Activated CD8-positive, alpha-beta T cell treated with anti-CD3 and anti-CD28 coated beads, Interleukin-2, amount 10 ng/mL, durations not matched to agents 7 days and 5 days (primary cell): ENCODE measurements around the gene NOX5. TPM values are rescaled to one million over a fixed set of nuclear protein-coding genes. Genes with fewer than 3 reads are reported as not detected.
"Not testable (repeated sequence)": the region's sequence is repeated elsewhere in the genome, so short reads cannot be mapped to it uniquely, and the experiment has no call there.

Experiments used
- ATAC-seq: fragments of 150-1000 bp; cut with Tn5 transposase; one replicate; pipeline ENCODE4 v1.10.0; 2021; ENCODE audit warnings: moderate library complexity
- CTCF ChIA-PET: fragments of 350-600 bp; sonication (Branson Sonifier 250); formaldehyde crosslinking; loops from one replicate; lab custom pipeline; 2021; ENCODE audit warnings: antibody characterized with exemption; lab: Charles Lee
- POLR2A ChIA-PET: fragments of 350-600 bp; sonication (Branson Sonifier 250); formaldehyde crosslinking; loops from one replicate; lab custom pipeline; 2021; ENCODE audit warnings: antibody characterized with exemption; lab: Charles Lee
- DNase-seq: peaks from one replicate; pipeline ENCODE4 v3.0.0-alpha.2; 2020
- H3K27ac Mint-ChIP-seq: one replicate; pipeline ENCODE4 v1.8.0; 2021; ENCODE audit warnings: mild to moderate bottlenecking, mixed read lengths
- H3K27me3 Mint-ChIP-seq: one replicate; pipeline ENCODE4 v1.8.0; 2021; ENCODE audit warnings: low read depth, mixed read lengths
- H3K36me3 Mint-ChIP-seq: one replicate; pipeline ENCODE4 v1.8.0; 2021; ENCODE audit warnings: low read depth, mixed read lengths
- H3K4me1 Mint-ChIP-seq: one replicate; pipeline ENCODE4 v1.8.0; 2021; ENCODE audit warnings: low read depth, mixed read lengths
- H3K4me3 Mint-ChIP-seq: one replicate; pipeline ENCODE4 v1.8.0; 2021; ENCODE audit warnings: mild to moderate bottlenecking, mixed read lengths
- H3K9me3 Mint-ChIP-seq: one replicate; pipeline ENCODE4 v1.8.0; 2022; ENCODE audit warnings: mixed read lengths; ENCODE audit not compliant: insufficient read depth
- total RNA-seq, 2 experiments: library from RNA; stranded (reverse); gene quantifications; one replicate each; pipeline ENCODE4 v1.2.3, GENCODE V29; 2021

The NOX5 gene
- total RNA-seq, 2 experiments from 2014 or later: not detected

DNA sequence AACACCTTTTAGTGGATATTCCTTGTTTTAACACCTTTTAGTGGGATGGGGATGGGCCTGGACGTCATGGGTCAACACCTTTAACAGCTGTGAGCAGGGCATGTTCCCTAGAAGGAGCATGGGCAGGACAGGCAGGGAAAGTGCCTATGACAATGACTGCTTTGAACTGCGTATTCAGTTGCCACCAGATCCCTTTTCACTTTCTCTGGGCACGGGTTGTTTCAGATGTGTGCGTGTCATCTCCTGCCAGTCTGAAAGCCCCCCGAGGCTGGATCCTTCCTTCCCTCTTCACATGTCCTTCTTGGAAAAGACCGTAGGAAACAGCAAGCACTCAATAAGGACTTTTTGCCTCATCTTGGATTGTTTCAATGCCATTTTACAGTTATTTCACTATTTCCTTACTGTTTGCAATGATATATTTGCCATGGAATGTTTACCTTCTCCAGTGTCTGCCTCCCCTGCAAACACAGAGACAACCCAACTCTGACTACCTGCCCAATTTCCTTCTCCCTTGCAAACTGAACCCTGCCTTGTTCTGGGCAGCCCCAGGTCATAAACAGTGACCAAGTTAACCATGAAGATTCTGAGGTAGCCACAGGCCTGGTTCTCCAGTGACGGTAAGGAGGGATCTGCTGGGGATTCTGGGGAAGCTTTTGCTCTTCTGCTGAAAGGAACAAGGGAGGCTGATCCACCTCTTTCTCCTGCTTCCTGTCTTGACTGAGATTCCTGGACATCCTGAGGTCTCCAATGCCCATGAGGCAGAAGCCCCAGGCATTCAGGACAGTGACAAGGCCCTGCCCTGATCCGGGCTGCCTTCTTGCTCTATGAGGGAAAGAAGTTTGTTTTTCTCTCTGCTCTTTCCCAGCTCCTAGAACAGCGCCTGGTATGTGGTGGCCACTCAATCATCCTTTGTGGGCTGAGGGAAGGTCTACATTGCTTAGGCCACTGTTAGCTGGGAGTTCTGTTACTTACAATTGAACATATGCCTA is 51.8 kb downstream of the NOX5 start:
- Mint-ChIP-seq H3K9me3 (no peaks in the 10 kb centered on the region), H3K27me3 (peaks cover 12% of the 10 kb centered on the region), H3K4me3 (no peak overlapping the region), H3K4me1 (peaks cover 3% of the 10 kb centered on the region), H3K36me3 (no peaks in the 10 kb centered on the region), H3K27ac (no peak overlapping the region)
- DNase-seq (no peak), ATAC-seq (no peak)
- POLR2A ChIA-PET: no interaction called here
- CTCF ChIA-PET: interaction anchor here (1.7 kb wide), 1 partner anchor 329 kb away, joined by 5 read pairs; no protein-coding TSS in a partner anchor

- POLR2A ChIA-PET: no interaction called here
- H3K27me3 Mint-ChIP-seq: peaks cover 22% of the 10 kb centered on the region
- no peak overlapping the region for H3K4me3 Mint-ChIP-seq
- H3K27ac Mint-ChIP-seq: no peak overlapping the region
- no peak for ATAC-seq
- no peaks in the 10 kb centered on the region for H3K4me1 Mint-ChIP-seq
- DNase-seq: no peak
- H3K36me3 Mint-ChIP-seq: no peaks in the 10 kb centered on the region
- CTCF ChIA-PET: interaction anchor here (0.8 to 1.7 kb wide), 3 partner anchors 8 to 328 kb away, joined by 4 to 6 read pairs (median 5); no protein-coding TSS in a partner anchor
- H3K9me3 Mint-ChIP-seq: no peaks in the 10 kb centered on the region
These were observed 52.8 kb downstream of the NOX5 start for GRCh38 chr15:69067296-69067695.

GRCh38 chr15:69068157-69068556 is 53.7 kb downstream of the NOX5 start:
- Mint-ChIP-seq H3K27ac (no peak overlapping the region), H3K9me3 (no peaks in the 10 kb centered on the region), H3K27me3 (peaks cover 26% of the 10 kb centered on the region), H3K4me3 (no peak overlapping the region), H3K36me3 (no peaks in the 10 kb centered on the region), H3K4me1 (no peaks in the 10 kb centered on the region)
- ATAC-seq: no peak
- ChIA-PET CTCF (interaction anchor here (0.8 to 1.7 kb wide), 5 partner anchors 8 to 327 kb away, joined by 3 to 6 read pairs (median 4); no protein-coding TSS in a partner anchor), POLR2A (no interaction called here)
- DNase-seq: no peak

DNA sequence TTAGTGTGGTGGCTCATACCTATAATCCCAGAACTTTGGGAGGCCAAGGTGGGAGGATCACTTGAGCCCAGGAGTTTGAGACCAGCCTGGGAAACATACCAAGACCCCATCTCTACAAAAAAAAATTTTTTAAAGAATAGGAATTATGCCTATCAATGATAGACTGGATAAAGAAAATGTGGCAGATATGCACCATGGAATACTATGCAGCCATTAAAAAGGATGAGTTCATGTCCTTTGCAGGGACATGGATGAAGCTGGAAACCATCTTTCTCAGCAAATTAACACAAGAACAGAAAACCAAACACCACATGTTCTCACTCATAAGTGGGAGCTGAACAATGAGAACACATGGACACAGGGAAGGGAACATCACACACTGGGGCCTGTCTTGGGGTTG is 54.8 kb downstream of the NOX5 start:
- CTCF ChIA-PET, H3K9me3 Mint-ChIP-seq, ATAC-seq, DNase-seq, H3K27ac Mint-ChIP-seq, POLR2A ChIA-PET, H3K4me1 Mint-ChIP-seq, H3K4me3 Mint-ChIP-seq, H3K36me3 Mint-ChIP-seq: not testable (repeated sequence)
- peaks cover 37% of the 10 kb centered on the region for H3K27me3 Mint-ChIP-seq

DNA sequence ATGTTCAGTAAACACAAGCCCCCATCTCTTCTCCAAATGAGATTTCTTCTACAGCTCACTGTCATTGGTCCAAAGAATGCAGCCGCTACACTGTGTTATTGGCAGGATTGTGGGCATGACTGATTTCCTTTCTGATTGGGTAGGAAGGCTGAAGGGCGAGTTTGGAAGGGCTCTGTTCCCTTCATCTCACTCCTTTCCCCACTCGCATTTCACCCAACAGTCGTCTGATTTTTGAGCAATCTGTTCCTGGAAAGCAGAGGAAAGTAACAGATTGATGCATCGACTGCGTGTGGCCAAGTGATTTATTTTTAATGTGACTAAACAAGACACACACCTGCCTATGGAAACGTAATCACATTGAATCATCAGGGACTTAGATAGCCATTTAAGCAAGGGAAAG is 55.5 kb downstream of the NOX5 start:
- H3K9me3 Mint-ChIP-seq: no peaks in the 10 kb centered on the region
- no peak for DNase-seq
- no peak for ATAC-seq
- H3K27me3 Mint-ChIP-seq: peaks cover 43% of the 10 kb centered on the region
- POLR2A ChIA-PET: no interaction called here
- no peak overlapping the region for H3K27ac Mint-ChIP-seq
- H3K36me3 Mint-ChIP-seq: no peaks in the 10 kb centered on the region
- H3K4me3 Mint-ChIP-seq: no peak overlapping the region
- H3K4me1 Mint-ChIP-seq: no peaks in the 10 kb centered on the region
- CTCF ChIA-PET: no interaction called here

DNA sequence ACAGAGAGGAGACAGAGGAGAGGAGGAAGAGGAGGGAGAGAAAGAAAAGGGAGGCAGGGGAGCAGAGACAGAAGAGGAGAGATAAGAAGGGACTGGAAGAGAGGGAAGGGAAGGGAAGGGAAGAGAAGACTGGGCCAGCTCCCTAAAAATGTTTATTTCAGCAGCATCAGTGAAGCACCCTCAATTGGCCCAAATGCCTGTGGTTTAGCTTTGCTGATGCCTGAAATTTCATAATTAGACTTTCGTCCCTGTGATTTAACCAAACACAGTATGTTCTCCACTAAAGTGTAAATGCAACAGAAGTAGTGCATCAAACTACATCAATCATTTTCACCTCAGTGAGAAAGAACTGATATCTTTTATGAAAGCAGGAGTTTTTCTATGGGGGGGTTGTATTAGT is 55.9 kb downstream of the NOX5 start:
- CTCF ChIA-PET: no interaction called here
- POLR2A ChIA-PET: no interaction called here
- H3K36me3 Mint-ChIP-seq: no peaks in the 10 kb centered on the region
- no peak for DNase-seq
- H3K9me3 Mint-ChIP-seq: no peaks in the 10 kb centered on the region
- no peak overlapping the region for H3K4me3 Mint-ChIP-seq
- H3K4me1 Mint-ChIP-seq: no peaks in the 10 kb centered on the region
- peaks cover 46% of the 10 kb centered on the region for H3K27me3 Mint-ChIP-seq
- no peak for ATAC-seq
- H3K27ac Mint-ChIP-seq: no peak overlapping the region

DNA sequence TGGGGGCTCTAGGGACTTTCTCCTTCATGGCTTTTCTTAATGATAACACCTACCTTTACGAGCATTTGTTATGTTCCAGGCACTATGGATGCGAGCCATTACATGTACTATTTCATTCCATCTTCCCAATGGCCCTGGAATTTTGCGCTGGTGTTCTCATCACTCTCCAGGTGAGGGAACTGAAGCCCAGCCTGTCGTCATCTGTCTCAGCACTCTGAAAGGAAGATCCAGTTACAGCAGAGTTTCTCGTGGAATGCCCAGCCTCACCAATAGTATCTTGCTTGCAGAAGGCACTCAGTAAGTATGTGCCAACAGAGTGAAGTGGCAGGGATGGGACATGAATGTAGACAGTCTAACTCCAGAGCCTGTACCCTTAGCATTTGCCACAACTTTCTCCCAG is 56.8 kb downstream of the NOX5 start:
- no peak for ATAC-seq
- Mint-ChIP-seq H3K9me3 (no peaks in the 10 kb centered on the region), H3K4me3 (no peak overlapping the region), H3K27ac (no peak overlapping the region), H3K36me3 (no peaks in the 10 kb centered on the region), H3K4me1 (no peaks in the 10 kb centered on the region), H3K27me3 (peaks cover 52% of the 10 kb centered on the region)
- CTCF ChIA-PET: interaction anchor here (2.0 kb wide), 1 partner anchor 323 kb away, joined by 5 read pairs; no protein-coding TSS in a partner anchor
- no peak for DNase-seq
- POLR2A ChIA-PET: no interaction called here

DNA sequence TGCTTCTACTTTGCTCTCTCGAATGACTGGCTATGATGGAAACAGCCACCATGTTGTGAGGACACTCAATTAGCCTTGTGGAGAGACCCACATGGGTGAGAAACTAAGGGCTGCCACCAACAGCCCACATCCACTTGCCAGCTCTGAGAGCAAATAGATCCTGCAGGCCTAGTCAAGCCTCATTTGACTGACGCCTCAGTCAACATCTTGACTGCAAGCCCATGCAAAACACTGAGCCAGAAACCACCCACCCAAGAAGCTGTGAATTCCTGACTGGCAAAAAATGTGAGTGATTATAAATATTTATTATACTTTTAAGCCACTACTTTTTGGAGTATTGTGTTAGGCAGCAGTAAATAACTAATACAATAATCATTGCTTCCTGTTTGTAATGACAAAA is 58.4 kb downstream of the NOX5 start:
- no peak overlapping the region for H3K27ac Mint-ChIP-seq
- ChIA-PET POLR2A (no interaction called here), CTCF (interaction anchor here (0.6 to 2.0 kb wide), 2 partner anchors 14 to 321 kb away, joined by 3 to 5 read pairs; no protein-coding TSS in a partner anchor)
- peaks cover 51% of the 10 kb centered on the region for H3K27me3 Mint-ChIP-seq
- H3K36me3 Mint-ChIP-seq: no peaks in the 10 kb centered on the region
- no peaks in the 10 kb centered on the region for H3K9me3 Mint-ChIP-seq
- no peaks in the 10 kb centered on the region for H3K4me1 Mint-ChIP-seq
- DNase-seq (no peak), ATAC-seq (no peak)
- H3K4me3 Mint-ChIP-seq: no peak overlapping the region

DNA sequence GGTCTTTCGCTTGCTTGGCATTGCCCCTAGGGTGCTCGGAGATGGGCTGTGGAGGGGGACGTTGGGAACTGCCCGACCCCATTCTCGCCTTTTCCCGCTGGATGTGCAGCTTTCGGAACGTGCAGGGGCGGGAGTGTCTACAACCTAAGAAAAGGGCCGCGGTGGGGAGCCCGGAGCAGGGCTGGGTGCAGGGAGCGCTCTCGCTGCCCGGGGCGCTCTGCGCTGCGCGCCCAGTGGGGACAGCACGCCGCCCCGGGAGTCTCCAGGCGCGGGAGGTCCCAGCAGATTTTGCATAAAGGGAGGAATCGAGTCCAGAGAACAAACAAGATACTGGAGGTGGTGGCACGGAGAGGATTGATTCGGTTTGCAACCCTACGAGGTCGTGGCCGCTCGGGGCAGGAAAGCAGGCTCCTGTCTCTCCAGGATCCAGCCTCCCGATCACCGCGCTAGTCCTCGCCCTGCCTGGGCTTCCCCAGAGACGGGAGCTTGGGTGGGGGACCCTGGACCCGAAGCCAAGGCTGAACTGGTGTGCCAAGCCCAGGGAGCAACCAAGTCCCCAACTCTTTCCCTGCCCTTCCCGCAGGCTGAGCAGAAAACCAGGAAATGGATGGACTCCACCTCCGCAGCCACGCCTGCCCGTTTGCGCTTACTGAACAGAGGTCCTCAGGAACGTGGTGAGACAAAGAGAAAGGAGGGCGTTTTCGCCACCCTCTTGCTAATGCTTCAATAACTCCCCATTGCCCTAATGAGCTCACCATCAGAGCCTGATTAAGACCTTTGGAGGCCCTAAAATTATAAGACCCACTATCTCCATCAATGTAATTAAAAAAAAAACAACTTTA is 59.7 kb downstream of the NOX5 start:
- no peaks in the 10 kb centered on the region for H3K9me3 Mint-ChIP-seq
- CTCF ChIA-PET: no interaction called here
- H3K4me3 Mint-ChIP-seq: peak overlapping the region; percentile 20
- POLR2A ChIA-PET: no interaction called here
- H3K27me3 Mint-ChIP-seq: peaks cover 51% of the 10 kb centered on the region
- no peak for ATAC-seq
- DNase-seq: no peak
- H3K4me1 Mint-ChIP-seq: no peaks in the 10 kb centered on the region
- H3K27ac Mint-ChIP-seq: no peak overlapping the region
- H3K36me3 Mint-ChIP-seq: no peaks in the 10 kb centered on the region

GRCh38 chr15:69074843-69075224 is 60.3 kb downstream of the NOX5 start:
- ChIA-PET POLR2A (no interaction called here), CTCF (interaction anchor here (2.1 kb wide), 1 partner anchor 16 kb away, joined by 8 read pairs; no protein-coding TSS in a partner anchor)
- Mint-ChIP-seq H3K27me3 (peaks cover 54% of the 10 kb centered on the region), H3K36me3 (no peaks in the 10 kb centered on the region), H3K4me3 (no peak overlapping the region), H3K4me1 (no peaks in the 10 kb centered on the region), H3K27ac (no peak overlapping the region), H3K9me3 (no peaks in the 10 kb centered on the region)
- ATAC-seq (no peak), DNase-seq (no peak)

DNA sequence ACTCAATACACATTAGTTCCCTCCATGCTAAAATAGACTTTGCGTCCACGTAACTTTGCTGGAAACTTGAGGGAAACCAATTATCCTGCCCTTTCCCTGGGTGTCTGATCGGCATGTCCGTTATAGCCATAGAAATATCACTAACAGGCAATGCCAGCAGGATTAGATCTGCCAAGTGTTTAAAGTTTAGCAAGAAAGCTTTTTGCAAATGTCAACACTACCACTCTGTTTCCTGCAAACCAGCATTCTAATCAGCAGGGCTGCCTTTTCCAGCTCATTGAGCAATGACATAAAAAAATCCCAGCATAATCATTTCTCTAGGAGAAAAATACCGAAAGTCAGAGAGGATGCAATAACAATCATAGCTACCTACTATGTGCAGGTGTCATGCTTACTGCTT is 60.9 kb downstream of the NOX5 start:
- ATAC-seq: no peak
- no peaks in the 10 kb centered on the region for H3K9me3 Mint-ChIP-seq
- H3K27me3 Mint-ChIP-seq: peaks cover 55% of the 10 kb centered on the region
- H3K4me1 Mint-ChIP-seq: no peaks in the 10 kb centered on the region
- ChIA-PET POLR2A (no interaction called here), CTCF (interaction anchor here (1.3 to 2.1 kb wide), 2 partner anchors 16 to 29 kb away, joined by 3 to 8 read pairs; no protein-coding TSS in a partner anchor)
- H3K36me3 Mint-ChIP-seq: no peaks in the 10 kb centered on the region
- H3K27ac Mint-ChIP-seq: no peak overlapping the region
- no peak overlapping the region for H3K4me3 Mint-ChIP-seq
- DNase-seq: no peak
